ENCODE results near the gene IFRD2.
"Not testable (repeated sequence)": the region's sequence is repeated elsewhere in the genome, so short reads cannot be mapped to it uniquely, and the experiment has no call there.

The IFRD2 gene

GRCh38 chr3:50286322-50287227 is 5.7 kb downstream of the IFRD2 start:
- DNase-seq (ENCODE audit: low read depth, low spot score), result no peak

- not testable (repeated sequence) for DNase-seq (ENCODE audit: low read depth, low spot score)
These were observed 8.1 kb downstream of the IFRD2 start for GRCh38 chr3:50284121-50284520.

GRCh38 chr3:50279255-50280016 is 12.8 kb downstream of the IFRD2 start:
- DNase-seq (ENCODE audit: low read depth, low spot score), result no peak

- DNase-seq (ENCODE audit: low read depth, low spot score), result no peak
These were observed 13.4 kb downstream of the IFRD2 start, which contains the start of gene LSMEM2 for GRCh38 chr3:50278880-50279224. Gene LSMEM2, plus strand, starts transcription at chr3:50279087. Its CDS starts 27 bp downstream, at chr3:50279114.

GRCh38 chr3:50278123-50278879 is 13.9 kb downstream of the IFRD2 start:
- DNase-seq (ENCODE audit: low read depth, low spot score), result no peak

- no peak for DNase-seq (ENCODE audit: low read depth, low spot score)
These were observed 15.5 kb downstream of the IFRD2 start for GRCh38 chr3:50276762-50277101.

- no peak for DNase-seq (ENCODE audit: low read depth, low spot score)
These were observed 16.1 kb downstream of the IFRD2 start for GRCh38 chr3:50275996-50276761.

- DNase-seq (ENCODE audit: low read depth, low spot score), result no peak
These were observed 16.9 kb downstream of the IFRD2 start for GRCh38 chr3:50275141-50275995.

- DNase-seq (ENCODE audit: low read depth, low spot score), result no peak
These were observed 17.7 kb downstream of the IFRD2 start for GRCh38 chr3:50274371-50275104.

GRCh38 chr3:50273689-50274065 is 18.6 kb downstream of the IFRD2 start:
- DNase-seq (ENCODE audit: low read depth, low spot score), result no peak

GRCh38 chr3:50272911-50273688 is 19.1 kb downstream of the IFRD2 start:
- no peak for DNase-seq (ENCODE audit: low read depth, low spot score)

- DNase-seq (ENCODE audit: low read depth, low spot score), result not testable (repeated sequence)
These were observed 19.7 kb downstream of the IFRD2 start for GRCh38 chr3:50272538-50272910.

GRCh38 chr3:50271314-50271936 is 20.8 kb downstream of the IFRD2 start:
- DNase-seq (ENCODE audit: low read depth, low spot score), result no peak

GRCh38 chr3:50270422-50271224 is 21.6 kb downstream of the IFRD2 start:
- DNase-seq (ENCODE audit: low read depth, low spot score), result no peak

- no peak for DNase-seq (ENCODE audit: low read depth, low spot score)
These were observed 22.2 kb downstream of the IFRD2 start for GRCh38 chr3:50269977-50270413.

- DNase-seq (ENCODE audit: low read depth, low spot score), result no peak
These were observed 22.8 kb downstream of the IFRD2 start for GRCh38 chr3:50269460-50269859.

GRCh38 chr3:50268703-50269451 is 23.4 kb downstream of the IFRD2 start, which contains the start of gene SEMA3B:
Gene SEMA3B, plus strand, starts transcription at chr3:50269147. Its CDS starts 94 bp downstream, at chr3:50269241.
- no peak for DNase-seq (ENCODE audit: low read depth, low spot score)
